ENCODE results near the gene CSTF2.
"Not testable (repeated sequence)": the region's sequence is repeated elsewhere in the genome, so short reads cannot be mapped to it uniquely, and the experiment has no call there.

CSTF2 gene

GRCh38 chrX:100819837-100820666 is at the start of gene CSTF2:
Gene CSTF2, plus strand, starts transcription at chrX:100820391. Its CDS starts 26 bp downstream, at chrX:100820417.
- peak; percentile 60 to 64 for DNase-seq (ENCODE audit: low read depth in 2 of 2)

GRCh38 chrX:100796371-100796770 is 23.8 kb upstream of the CSTF2 start:
- DNase-seq (ENCODE audit: low read depth in 2 of 2), result not testable (repeated sequence)

DNA sequence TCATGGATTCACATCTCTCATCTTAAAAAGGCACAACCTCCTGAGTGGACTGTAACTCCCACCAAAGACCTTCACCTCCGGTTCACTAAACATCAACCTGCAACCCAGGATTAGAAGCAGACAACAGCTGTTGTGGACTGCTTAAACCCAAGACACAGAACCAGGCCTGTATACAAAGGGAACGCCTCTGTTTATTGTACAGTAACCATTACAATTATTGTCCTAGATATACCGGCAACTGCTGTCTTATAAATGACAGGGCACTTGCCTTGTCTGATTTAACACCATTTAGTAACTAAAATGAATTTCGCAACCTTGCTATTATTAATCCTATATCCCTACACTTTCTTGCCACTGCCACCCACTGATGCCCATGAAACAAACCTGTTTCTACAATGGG is 22.8 kb upstream of the CSTF2 start:
- DNase-seq (ENCODE audit: low read depth in 2 of 2), result no peak

GRCh38 chrX:100798484-100799214 is 21.5 kb upstream of the CSTF2 start:
- DNase-seq (ENCODE audit: low read depth in 2 of 2), result no peak

- DNase-seq (ENCODE audit: low read depth in 2 of 2), result no peak
These were observed 17.3 kb upstream of the CSTF2 start for GRCh38 chrX:100802843-100803242.

DNA sequence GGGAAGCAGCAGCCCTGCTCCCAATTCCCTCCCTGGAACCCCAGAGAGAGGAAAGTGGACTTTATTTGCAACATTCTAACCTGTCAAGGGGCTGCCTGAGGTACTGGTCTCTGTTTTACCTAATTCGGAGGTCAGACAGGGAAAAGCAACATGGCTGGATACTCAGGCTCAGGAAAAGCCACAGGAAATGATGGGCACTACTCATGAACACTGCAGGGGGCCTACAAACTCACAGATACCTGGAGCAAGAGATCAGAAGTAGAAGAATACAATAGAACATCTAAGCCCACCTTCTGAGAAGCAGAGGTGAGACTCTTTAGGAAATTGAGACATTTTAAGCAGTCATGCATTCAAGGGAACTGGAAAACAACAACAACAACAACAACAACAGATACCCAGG is 15.4 kb upstream of the CSTF2 start:
- no peak for DNase-seq (ENCODE audit: low read depth in 2 of 2)

GRCh38 chrX:100808265-100808664 is 11.9 kb upstream of the CSTF2 start:
- not testable (repeated sequence) for DNase-seq (ENCODE audit: low read depth in 2 of 2)

- DNase-seq (ENCODE audit: low read depth in 2 of 2), result no peak
These were observed 7.7 kb upstream of the CSTF2 start for GRCh38 chrX:100812216-100813158.

GRCh38 chrX:100817340-100817739 is 2.9 kb upstream of the CSTF2 start:
- no peak for DNase-seq (ENCODE audit: low read depth in 2 of 2)

- DNase-seq (ENCODE audit: low read depth in 2 of 2), result no peak
These were observed 706 bp upstream of the CSTF2 start for GRCh38 chrX:100819534-100819836.

- DNase-seq (ENCODE audit: low read depth in 2 of 2), result peak in 1 of 2 donors; percentile 5
These were observed 9.5 kb downstream of the CSTF2 start for GRCh38 chrX:100829730-100830129.

- no peak for DNase-seq (ENCODE audit: low read depth in 2 of 2)
These were observed 10.0 kb downstream of the CSTF2 start for GRCh38 chrX:100830143-100830542.

GRCh38 chrX:100830547-100830946 is 10.4 kb downstream of the CSTF2 start:
- DNase-seq (ENCODE audit: low read depth in 2 of 2), result no peak

DNA sequence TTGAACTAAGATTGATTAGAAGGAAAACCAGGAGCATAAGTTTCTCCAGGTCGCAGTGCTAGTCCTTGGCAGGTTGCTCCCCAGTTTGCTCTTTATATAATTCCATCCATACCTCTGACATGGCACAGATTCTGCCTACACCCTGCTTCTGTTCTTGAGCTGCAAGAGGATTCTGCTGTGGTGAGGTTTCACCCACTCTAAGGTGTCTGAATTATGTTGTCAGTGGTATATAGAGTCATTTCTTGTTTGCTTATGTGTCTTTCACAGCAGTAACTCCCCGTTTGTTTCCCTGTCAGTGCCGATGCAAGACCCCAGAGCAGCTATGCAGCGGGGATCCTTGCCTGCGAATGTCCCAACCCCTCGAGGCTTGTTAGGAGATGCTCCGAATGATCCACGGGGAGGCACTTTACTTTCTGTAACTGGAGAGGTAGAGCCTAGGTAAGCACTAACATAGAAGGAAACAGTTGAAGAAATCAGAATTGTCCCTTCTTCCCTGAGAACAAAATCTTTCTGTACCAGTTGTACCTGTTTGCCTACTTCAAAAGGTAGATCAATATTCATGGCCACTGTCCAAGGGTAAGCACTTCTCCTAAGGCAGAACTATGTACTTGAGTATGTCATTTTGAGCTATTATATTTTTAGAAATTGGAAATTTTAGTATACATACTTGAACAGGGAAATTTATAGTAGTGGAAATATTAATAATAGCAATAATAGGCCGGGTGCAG is 11.2 kb downstream of the CSTF2 start:
- DNase-seq (ENCODE audit: low read depth in 2 of 2), result no peak

- no peak for DNase-seq (ENCODE audit: low read depth in 2 of 2)
These were observed 30.1 kb downstream of the CSTF2 start for GRCh38 chrX:100850317-100850716.

DNA sequence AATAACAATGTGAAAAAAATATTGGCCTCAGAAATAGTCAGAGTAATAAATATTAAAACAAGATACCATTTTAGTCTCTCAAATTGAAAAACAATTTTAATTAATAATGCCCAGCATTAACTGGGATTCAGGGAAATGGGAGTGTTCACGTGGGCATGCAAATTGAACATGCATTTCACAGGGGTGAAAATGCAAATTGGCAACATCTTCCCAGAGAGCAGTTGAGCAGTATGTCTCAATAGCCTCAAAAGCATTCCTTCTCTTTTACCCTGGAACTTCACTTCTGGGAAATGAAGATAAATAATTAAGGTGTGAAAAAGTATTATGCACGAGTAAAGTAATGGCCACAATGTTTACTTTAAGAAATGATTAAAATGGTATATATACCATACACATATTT is 32.6 kb downstream of the CSTF2 start:
- no peak for DNase-seq (ENCODE audit: low read depth in 2 of 2)

DNA sequence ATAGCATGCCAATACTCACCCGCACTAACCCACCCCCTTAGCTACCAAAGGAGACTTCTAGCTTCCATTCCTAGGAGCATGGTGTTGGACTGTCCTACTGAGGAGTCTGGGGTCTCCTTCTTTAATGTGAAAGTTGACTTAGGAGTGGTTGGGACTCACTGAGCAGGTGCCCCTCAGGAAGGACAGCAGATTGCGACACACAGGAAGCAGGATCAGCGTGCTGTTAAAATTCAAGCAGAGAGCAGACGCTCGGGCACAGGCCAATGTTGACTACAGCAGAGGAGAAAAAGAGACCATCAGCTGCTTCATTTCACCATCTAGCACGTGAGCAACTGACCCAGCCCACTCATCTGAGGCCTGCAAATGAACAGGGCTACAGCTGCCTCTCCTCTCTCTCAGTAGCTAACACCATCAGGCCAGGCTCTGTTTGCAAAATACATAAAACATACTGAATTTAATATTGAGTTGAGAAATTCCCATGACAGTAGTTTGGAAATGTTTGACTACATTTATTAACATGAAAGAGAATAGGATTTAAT is 43.2 kb downstream of the CSTF2 start:
- no peak for DNase-seq (ENCODE audit: low read depth in 2 of 2)

- no peak for DNase-seq (ENCODE audit: low read depth in 2 of 2)
These were observed 44.6 kb downstream of the CSTF2 start for GRCh38 chrX:100864657-100865391.

- no peak for DNase-seq (ENCODE audit: low read depth in 2 of 2)
These were observed 48.1 kb downstream of the CSTF2 start for GRCh38 chrX:100868273-100868672.

GRCh38 chrX:100870527-100870926 is 50.3 kb downstream of the CSTF2 start:
- DNase-seq (ENCODE audit: low read depth in 2 of 2), result no peak
